NCI-H2107 (cell line): ENCODE data around the gene CD2AP.
"Not testable (repeated sequence)": the region's sequence is repeated elsewhere in the genome, so short reads cannot be mapped to it uniquely, and the experiment has no call there.

Experiments
- DNase-seq: peaks from one replicate; lab custom pipeline; 2025; lab: John Stamatoyannopoulos, UW

Gene CD2AP

DNA sequence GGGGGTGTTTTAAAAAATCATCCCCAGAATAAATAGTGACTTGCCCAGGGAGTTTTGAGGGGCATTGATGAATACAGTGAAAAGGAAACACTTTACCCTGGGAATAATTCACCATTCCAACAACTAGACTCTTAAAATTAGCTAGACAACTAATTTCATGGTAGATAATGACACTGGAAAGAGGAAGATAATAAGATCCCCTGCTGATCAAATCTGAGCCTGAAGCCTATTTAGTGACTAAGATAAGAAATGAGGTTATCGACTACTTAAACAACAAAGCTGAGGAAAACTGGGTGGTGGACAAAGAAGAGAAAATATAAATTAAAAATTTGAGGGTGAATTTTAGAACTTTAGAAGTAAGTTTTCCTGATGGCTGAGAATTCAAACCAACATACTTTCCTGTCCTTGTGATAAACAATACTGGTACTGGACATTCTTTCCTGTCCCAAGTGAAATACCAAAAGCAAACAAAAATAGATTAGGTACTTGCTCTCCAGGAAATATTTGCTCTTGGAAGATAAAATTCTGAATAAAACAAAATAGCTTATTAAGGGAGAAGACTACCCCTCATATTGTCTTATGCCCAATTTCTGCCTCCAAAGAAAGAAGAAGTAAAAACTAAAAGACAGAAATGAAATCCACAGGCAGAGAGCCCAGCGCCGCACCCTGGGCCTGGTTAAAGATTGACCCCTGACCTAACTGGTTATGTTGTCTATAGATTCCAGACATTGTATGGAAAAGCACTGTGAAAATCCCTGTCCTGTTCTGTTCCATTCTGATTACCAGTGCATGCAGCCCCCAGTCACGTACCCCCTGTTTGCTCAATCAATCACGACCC, 156.8 kb downstream of the CD2AP start:
- no peak for DNase-seq

DNA sequence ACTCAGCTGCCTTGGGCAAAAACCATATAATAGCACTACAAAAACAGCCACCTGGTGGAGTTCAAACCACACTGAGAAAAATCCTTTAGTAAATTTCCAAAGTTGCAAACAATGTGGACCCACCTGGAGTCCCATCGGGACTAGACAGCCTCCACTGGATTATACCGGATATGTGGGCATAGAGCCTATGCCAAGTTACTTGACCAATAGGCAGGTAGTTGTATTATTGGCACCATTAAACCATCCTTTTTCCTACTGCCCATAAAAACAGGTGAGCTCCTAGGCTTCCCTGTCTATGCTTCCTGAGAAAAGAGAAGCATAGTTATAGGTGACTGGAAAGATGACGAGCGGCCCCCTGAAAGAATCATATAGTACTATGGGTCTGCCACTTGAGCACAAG, 169.1 kb downstream of the CD2AP start:
- DNase-seq: no peak

DNA sequence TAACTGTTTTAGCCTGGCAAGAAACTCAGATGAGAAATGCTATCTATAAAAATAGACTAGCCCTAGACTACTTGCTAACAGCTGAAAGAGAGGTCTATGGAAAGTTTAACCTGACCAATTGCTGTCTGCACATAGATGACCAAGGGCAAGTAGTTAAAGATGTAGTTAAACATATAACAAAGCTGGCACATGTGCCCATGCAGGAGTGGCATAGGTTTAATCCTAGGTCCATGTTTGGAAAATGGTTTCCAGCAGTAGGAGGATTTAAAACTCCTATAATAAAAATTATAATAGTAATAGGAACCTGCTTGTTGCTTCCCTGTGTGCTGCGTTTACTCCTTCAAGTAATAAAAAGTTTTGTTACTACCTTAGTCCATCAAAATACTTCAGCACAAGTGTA, 169.6 kb downstream of the CD2AP start:
- DNase-seq: no peak

DNA sequence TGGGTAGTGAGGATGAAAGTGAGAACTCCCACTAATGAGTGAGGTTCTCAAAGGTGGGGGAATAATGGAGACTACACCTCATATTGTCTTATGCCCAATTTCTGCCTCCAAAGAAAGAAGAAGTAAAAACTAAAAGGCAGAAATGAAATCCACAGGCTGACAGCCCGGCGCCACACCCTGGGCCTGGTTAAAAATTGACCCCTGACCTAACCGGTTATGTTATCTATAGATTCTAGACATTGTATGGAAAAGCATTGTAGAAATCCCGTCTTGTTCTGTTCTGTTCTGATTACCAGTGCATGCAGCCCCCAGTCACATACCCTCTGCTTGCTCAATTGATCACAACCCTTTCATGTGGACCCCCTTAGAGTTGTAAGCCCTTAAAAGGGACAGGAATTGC, 170.0 kb downstream of the CD2AP start:
- DNase-seq: not testable (repeated sequence)

DNA sequence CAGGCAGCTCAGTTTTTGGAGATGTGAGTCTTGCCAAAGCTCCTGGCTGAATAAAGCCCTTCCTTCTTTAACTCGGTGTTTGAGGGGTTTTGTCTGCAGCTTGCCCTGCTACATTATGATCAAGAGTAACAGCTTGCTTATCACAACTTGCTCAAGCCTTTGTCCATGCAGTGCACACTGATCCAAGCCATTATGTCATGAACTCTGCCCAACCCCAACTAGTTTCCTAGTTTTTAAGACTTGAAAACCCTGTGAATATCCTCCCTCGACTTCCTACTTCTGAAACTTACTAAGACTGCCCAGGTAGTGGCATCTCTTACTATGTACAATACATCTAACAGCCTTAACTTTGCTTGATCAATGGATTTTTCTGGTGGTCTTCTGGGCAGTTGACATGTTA, 170.4 kb downstream of the CD2AP start:
- no peak for DNase-seq

DNA sequence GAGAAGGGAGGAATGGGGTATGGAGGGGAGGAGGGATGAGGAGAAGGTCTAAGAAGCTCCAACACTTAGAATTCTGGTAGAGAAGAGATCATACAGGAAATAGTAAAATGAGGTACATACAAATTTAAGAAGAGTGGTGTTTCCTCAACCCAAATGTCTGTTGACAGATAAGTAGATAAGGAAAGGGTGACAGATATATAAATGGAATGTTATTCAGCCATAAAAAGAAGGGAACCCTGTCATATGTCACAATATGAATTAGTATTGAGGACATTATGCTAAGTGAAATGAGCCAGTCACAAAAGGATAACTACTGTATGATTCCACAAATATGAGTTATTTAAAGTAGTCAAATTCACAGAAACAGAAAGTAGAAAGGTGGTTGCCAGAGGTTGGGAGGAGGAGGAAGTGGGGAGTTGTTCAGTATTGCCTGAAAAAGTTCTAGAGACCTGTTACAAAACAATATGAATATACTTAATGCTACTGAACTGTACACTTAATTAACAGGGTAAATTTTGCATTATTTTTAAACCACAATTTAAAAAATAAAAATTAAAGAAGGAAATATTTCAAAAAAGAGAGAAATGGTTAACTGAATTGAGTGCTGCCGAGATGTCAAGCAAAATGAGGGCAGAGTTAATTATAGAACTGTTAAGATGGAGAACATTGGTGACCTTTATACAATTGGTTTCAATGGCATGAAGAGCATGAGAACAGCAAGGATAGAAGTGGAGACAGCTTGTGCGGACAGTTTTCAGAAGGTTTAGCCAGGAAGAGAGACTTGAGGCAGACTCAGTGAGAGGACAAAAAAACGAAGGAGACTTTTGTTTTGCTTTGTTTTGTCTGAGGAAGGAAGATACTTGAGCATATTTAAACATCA, 173.2 kb downstream of the CD2AP start:
- DNase-seq: no peak

DNA sequence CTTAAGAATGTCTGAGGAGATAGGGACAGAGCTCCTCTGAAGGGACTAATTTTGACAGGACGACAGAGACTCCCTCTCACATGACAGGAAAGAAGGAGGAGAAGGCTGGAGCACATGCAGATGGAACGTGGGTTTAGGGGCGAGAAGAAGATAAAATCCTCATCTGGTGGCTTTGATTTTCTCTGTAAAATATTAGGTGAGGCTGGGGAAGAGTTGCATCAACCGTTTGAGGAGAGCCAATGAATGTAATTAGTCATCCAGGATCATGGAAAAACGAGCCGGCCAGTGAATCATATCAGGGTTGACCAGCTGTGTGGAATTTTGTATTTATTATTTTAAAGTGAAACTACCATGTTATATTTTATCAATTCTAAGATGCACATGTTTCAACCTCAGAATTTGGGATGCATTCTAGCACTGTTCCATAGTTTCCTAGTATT, 173.9 kb downstream of the CD2AP start:
- no peak for DNase-seq

DNA sequence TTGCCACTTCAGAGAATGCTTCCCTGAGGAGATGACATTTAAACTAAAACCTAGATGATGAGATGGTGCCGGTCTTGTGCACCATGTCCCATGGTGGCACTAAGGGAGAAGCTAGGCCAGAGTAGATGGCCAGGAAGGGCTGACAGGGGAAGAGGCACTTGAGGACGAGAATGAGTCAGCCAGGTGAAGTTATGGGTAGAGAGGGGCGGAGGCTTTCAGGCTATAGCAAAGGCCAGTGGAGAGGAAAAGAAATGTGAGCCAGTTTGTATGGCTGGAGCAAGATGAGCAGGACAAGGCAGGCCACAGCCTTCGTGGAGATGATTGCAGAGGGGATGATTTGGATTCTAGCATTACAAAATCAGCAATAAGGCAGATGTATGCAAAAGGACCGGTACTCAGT, 176.1 kb downstream of the CD2AP start:
- no peak for DNase-seq

DNA sequence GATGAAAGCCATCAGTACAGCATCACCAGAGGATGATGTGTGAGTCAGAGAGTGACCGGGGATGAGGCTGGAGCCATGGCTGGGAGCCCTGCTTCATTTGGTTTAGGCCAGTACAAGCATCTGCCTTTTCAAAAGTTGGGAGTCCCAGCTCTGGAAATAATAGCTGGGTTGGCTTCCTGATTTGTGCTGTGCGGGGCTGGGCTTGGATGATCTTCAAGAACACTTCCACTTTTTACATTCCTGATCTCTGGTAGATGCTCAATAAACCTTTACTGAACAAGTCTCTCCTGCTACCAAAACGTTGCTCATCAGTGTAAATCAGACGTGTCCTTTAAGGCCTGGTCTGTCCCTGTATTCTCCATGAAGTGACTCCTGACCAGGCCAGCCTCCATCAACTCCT, 176.7 kb downstream of the CD2AP start:
- no peak for DNase-seq

DNA sequence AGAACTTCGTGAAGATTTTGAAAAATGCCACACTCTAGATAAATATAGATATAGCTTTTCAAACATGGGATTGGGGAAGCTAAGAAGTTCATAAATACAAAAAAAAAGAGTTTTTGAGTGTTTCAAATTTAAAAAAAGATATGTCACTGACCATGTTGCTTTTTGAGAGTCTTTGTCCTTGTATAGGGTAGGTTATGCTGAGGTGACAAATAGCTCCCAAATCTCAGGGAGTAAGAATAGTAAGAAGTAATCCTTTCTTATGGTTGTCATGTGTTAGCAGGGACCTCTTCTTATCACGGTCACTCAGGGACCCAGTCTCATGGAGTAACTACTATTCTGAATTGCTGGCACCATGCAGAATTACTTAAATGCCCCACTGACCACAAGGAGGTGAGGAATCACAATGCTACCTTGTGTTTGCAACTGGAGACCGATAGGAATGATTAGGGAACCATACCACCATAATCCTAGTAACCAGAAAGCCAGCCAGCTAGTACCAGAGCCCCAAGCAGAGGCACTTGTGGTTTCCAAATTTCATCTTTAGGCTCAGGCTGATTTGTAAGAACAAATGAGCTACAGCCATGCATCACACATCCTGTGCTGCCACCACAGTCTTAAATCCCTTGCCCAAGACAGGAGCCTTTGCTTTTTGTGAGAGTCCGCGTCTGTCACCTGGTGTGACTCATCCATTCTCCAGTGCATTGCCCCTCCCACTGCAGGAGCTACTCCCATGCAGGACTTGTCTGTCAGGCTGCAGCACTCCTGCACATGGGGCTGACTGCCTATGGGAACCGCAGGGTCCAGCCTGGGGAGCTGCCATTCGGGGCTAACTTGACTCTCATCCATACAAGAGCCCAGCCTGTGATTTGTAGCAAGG, 178.4 kb downstream of the CD2AP start:
- DNase-seq: no peak

DNA sequence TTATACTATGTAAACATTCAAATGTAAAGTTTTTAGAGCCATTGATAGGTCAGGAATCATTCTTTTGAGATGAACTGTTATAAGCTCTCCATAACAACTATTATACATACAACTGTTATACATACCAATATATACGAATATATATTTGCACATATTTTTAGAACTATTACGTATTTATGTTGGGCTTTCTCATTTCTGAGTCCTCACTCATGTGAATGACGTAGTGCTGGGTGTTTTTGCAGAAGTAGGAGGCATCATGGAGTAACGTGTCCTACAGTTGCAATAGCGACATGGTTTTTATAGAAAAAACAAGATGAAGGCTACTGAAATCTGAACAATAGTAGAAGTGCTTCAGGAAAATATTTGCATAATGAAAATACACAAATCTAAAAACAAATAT, 184.4 kb downstream of the CD2AP start:
- no peak for DNase-seq

DNA sequence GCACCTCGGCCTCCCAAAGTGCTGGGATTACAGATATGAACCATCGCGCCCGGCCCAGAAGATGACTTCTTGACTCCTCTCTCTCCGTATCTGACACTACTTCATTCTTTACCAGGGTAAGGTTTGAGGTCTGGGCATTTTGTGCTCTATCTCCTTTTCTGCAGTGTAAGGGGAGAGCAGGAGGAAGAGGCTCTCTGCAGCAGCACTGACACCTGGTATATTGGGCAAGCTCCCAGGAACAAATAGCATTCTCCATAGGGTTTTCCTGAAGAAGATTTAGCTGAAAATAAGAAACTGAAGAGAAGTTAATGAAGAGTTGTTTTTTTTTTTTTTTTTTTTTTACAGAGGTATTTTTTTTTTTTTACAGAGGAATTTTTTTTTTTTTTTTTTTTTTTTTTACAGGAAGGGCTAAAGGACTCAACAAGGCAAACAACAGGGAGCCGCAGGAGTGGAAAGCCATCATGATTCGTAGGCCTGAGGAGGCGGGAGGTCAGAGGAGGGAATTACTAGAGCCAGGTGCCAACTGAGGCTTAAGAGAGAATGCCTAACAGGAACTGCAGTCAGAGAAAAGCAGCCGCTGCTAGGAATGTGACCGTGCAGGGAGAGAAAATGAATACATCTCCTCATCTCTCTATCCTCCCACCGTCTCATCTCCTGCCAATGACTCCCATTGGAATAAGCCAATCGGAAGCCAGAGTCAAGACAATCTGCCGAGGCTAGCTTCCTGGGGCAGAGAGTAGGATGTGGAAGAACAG, 186.1 kb downstream of the CD2AP start:
- DNase-seq: no peak

DNA sequence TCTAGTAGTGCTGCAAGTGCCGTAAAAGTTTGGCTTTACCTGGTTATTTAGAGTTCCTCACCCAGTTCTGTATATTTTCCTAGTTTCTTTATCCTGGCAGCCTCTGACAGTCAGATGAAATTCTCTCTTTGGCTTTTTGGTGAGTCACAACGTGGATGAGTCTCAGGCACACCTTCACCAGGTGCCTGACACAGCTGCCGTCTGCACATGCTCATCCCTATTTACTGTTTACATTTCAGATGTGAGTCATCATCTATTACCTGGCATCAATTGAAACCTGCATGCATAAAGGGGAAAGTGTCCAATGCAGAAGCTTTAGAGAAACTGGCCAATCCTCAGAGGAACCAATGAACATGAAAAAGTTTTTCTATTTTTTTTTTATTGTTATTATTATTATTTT, 187.5 kb downstream of the CD2AP start:
- no peak for DNase-seq

DNA sequence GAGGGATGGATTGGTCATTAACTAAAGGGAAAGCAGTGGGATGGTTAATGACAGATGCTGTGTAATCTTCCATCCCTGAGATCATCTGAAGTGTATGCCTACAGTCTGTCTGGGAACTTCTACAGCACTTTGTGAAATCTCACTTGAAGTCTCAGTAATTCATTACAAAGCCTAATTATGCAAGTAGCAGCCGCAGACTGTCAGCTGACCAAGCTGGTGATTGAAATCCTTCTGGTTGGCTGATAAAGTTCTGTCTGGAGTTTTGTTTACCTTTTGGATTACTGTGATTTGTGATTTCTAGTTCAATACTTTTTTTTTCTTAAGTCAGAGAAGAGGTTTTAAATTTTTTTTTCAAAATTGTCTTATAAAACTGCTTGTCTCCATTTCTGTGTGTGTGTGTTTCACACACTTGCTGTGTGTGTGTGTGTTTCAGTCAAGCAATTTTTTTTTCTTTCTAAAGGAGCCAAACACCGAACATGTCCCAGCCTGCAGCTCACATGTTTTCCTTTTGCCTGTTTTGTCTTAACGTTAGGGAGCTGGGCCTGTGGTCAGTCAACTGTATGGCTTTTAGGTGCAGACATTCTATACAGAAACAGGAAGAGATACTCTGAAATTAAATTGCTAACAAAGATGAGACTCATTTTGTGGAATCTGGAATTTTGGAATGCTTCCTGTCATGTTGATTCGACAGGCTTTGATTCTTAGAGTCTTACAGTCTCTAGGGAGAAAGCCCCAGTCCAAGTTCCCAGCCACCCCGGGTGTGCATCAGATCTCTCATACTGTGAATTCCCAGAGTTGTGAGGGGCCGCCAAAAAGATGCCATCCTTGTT, 192.3 kb downstream of the CD2AP start:
- no peak for DNase-seq

DNA sequence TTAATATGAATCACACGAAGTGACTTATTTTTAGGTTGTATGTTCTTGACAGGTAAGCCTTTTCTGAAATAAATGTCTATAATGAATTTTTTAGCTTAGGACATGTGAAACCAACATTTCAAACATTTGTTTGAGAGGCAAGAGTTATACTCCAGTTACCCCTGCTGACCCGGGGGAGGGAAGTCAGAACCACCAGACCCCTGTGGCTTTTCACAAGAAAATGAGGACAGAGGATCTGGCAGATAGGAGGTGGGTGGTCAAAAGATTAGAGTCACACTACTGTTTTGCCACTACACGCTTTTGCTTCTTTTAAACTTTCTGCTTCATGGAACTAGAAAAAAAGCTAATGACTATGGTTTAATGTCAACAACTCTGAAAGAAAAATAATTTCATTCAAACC, 193.3 kb downstream of the CD2AP start:
- DNase-seq: no peak

DNA sequence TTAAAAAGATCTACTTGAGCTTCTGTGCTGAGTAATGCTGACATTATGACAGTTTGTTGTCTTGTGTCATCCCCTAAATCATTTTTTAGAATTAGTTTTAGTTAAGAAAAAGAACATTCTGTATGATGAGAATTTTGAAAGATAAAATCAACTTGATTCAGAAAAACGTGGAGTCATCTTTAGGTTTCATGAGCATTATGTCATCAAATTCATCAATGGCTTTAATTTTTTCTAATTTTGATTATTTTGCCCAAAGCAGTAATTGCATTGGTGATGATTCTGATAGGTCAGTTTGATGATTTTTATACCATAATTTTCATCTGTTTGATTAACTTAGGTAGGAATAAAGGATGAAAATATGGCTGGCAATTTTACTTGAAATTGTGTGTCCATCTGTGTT, 194.2 kb downstream of the CD2AP start:
- DNase-seq: no peak

DNA sequence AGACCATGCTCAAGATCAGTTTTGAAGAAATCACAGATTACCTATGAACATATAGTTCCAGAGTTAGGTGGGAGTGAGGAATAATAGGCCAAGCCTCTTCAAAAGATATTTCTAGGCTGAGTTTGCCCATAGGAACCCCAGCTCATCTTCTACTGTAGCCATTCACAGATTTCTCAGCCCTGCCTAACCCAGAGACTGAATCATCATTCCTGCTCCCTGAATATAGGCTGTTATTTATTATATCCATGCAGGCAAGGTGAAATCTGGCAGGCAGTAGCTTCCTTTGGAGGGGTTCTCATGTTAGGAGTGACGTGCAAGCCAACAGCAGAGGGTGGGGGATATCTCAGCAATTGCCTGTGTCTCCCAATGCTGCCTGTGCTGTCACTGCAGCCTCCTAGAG, 195.2 kb downstream of the CD2AP start:
- no peak for DNase-seq

DNA sequence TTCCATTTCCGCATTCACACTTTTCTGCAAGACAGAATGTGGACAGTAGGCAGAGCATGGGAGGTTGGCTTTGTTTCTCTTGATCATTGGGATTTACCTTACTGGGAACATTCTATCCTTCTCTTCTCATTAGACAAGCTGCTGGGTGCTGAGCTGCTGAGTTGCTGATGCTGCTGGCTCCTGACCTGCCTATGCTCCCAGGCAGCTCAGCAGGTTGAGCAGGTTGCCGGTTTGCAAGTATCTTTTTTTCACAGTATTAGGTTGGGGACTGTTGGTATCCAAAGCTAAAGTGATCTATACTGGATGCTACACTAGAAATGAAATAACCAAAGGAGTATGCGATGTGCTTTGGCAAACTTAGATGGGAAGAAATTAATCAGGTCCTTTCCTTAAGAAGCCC, 197.1 kb downstream of the CD2AP start:
- no peak for DNase-seq
